Measurements from ENCODE around the gene TMEM95.

DNA sequence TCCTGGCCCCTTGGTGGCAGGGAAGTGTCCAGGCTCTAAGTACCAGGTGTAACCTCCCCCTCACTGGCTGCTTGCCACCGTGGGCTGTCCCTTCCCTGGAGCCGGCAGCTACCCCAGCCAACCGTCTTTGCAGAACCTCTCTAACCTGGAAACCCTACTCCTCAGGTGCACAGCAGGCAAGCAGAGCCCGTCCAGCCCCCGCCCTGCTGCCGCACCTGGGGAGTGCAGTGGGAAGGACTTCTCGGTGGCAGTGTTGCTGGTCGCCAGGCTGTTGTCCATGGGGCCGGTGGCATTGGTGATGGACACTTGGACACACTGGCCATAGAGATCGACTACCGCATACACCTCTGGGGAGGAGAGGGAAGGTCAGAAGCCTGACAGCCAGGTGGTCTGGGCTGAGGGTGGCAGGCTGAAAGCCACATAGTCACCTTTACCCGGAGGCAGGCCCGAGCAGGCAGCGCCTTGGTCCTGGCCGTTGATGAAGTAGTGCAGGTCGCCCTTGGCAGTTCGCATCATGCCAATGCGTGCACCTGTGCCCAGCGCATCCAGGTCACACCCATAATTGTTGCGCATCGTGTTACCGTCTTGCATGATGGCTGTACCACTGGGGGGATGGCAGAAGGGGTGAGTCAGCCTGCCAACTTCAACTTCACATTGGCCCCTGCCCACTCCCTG lies 32.3 kb upstream of the TMEM95 start:
- TF ChIP-seq POLR2A (IDR thresholded peaks at IDR 0.05): no peak
- TF ChIP-seq, protein P1, sequence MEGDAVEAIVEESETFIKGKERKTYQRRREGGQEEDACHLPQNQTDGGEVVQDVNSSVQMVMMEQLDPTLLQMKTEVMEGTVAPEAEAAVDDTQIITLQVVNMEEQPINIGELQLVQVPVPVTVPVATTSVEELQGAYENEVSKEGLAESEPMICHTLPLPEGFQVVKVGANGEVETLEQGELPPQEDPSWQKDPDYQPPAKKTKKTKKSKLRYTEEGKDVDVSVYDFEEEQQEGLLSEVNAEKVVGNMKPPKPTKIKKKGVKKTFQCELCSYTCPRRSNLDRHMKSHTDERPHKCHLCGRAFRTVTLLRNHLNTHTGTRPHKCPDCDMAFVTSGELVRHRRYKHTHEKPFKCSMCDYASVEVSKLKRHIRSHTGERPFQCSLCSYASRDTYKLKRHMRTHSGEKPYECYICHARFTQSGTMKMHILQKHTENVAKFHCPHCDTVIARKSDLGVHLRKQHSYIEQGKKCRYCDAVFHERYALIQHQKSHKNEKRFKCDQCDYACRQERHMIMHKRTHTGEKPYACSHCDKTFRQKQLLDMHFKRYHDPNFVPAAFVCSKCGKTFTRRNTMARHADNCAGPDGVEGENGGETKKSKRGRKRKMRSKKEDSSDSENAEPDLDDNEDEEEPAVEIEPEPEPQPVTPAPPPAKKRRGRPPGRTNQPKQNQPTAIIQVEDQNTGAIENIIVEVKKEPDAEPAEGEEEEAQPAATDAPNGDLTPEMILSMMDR (IDR thresholded peaks at IDR 0.05): no peak
